SK-N-SH (cell line): ENCODE data around the gene GABRG3. TPM values are rescaled to one million over a fixed set of nuclear protein-coding genes. Genes with fewer than 3 reads are reported as not detected.

ENCODE experiments used
- CTCF ChIA-PET: fragments of 300-600, 350-600 bp; formaldehyde crosslinking; extraction: SDS; loops from one replicate; lab custom pipeline; 2021; lab: Yijun Ruan, JAX
- POLR2A ChIA-PET: fragments of 350-600 bp; sonication (Branson Sonifier 250); formaldehyde crosslinking; extraction: SDS; loops from one replicate; lab custom pipeline; 2020; ENCODE audit warnings: antibody characterized with exemption, inconsistent platforms; lab: Yijun Ruan, JAX
- DNase-seq: peaks from one replicate; pipeline ENCODE4 v3.0.0; 2012
- H2AFZ ChIP-seq: fragments of 200-600 bp; sonication (generic); 2 replicates; pipeline ENCODE4 v1.8.1; 2016; ENCODE audit warnings: antibody characterized with exemption, mild to moderate bottlenecking, low read depth
- H3F3A ChIP-seq: fragments of 200-600 bp; sonication (generic); replicated peaks from 2 replicates; pipeline ENCODE3; 2016; ENCODE audit warnings: antibody characterized with exemption, mild to moderate bottlenecking; ENCODE audit not compliant: insufficient read depth
- H3K27ac ChIP-seq, 2 experiments: fragments of 200-500 bp in 1 of 2; fragments of 200-600 bp in 1 of 2; sonication (Bioruptor generic) in 1 of 2; sonication (generic), shearing (Covaris generic) in 1 of 2; 2 replicates each; pipeline versions ENCODE4 v1.5.1 to v1.6.1; 2014 to 2016; ENCODE audit warnings: low read depth in 2 of 2, inconsistent platforms in 1 of 2, low read length in 1 of 2, mild to moderate bottlenecking in 1 of 2, mixed read lengths in 1 of 2
- H3K27me3 ChIP-seq: fragments of 200-600 bp; sonication (generic), shearing (Covaris generic); 2 replicates; pipeline ENCODE4 v1.6.1; 2016; ENCODE audit warnings: mixed run types; ENCODE audit not compliant: insufficient read depth
- H3K36me3 ChIP-seq, 2 experiments: fragments of 200-500 bp in 1 of 2; fragments of 200-600 bp in 1 of 2; sonication (Bioruptor generic) in 1 of 2; sonication (generic) in 1 of 2; replicated peaks in 1 of 2; 2 replicates each; pipeline versions ENCODE3 to v1.5.1; 2014 to 2016; ENCODE audit warnings: low read length in 1 of 2, mild to moderate bottlenecking in 1 of 2; ENCODE audit not compliant: insufficient read depth in 2 of 2, control insufficient read depth in 1 of 2
- H3K4me1 ChIP-seq, 2 experiments: fragments of 200-500 bp in 1 of 2; fragments of 200-600 bp in 1 of 2; sonication (Bioruptor generic) in 1 of 2; sonication (generic), shearing (Covaris generic) in 1 of 2; 2 replicates each; pipeline versions ENCODE4 v1.5.1 to v1.6.1; 2014 to 2016; ENCODE audit warnings: low read depth in 1 of 2, low read length in 1 of 2, mixed run types in 1 of 2; ENCODE audit not compliant: insufficient read depth in 2 of 2, control insufficient read depth in 1 of 2
- H3K4me2 ChIP-seq: fragments of 200-600 bp; sonication (generic), shearing (Covaris generic); 2 replicates; pipeline ENCODE4 v1.6.1; 2017; ENCODE audit warnings: mixed run types
- H3K4me3 ChIP-seq, 2 experiments: fragments of 200-500 bp in 1 of 2; fragments of 200-600 bp in 1 of 2; sonication (Bioruptor generic) in 1 of 2; sonication (generic), shearing (Covaris generic) in 1 of 2; 2 replicates each; pipeline versions ENCODE4 v1.5.1 to v1.8.1; 2014 to 2016; ENCODE audit warnings: low read depth in 2 of 2, inconsistent platforms in 1 of 2, low read length in 1 of 2, mild to moderate bottlenecking in 1 of 2, mixed read lengths in 1 of 2, moderate library complexity in 1 of 2
- H3K79me2 ChIP-seq: fragments of 200-600 bp; sonication (generic); 2 replicates; pipeline ENCODE4 v1.8.1; 2017; ENCODE audit warnings: mild to moderate bottlenecking; ENCODE audit not compliant: insufficient read depth
- H3K9ac ChIP-seq: fragments of 200-600 bp; sonication (generic); 2 replicates; pipeline ENCODE4 v1.6.1; 2017; ENCODE audit warnings: mixed run types
- H3K9me2 ChIP-seq: fragments of 200-600 bp; sonication (generic); 2 replicates; pipeline ENCODE4 v1.6.1; 2017; ENCODE audit warnings: mixed run types
- H3K9me3 ChIP-seq: fragments of 200-600 bp; sonication (generic); 2 replicates; pipeline ENCODE4 v1.6.1; 2017; ENCODE audit warnings: mixed run types, mild to moderate bottlenecking, moderate library complexity
- H4K20me1 ChIP-seq: fragments of 200-600 bp; sonication (generic); 2 replicates; pipeline ENCODE4 v1.6.1; 2017; ENCODE audit warnings: mild to moderate bottlenecking, mixed run types; ENCODE audit not compliant: insufficient read depth
- CHD2 ChIP-seq: fragments of 150-350 bp; IDR thresholded peaks from 2 replicates; pipeline ENCODE4 v1.6.1; 2018; ENCODE audit warnings: low read length; ENCODE audit not compliant: partially characterized antibody
- CTCF ChIP-seq: fragments of 200-600 bp; sonication (generic); IDR thresholded peaks from 2 replicates; pipeline ENCODE4 v1.6.1; 2017; ENCODE audit warnings: antibody characterized with exemption, mild to moderate bottlenecking, moderate library complexity
- FOSL2 ChIP-seq: IDR thresholded peaks from 2 replicates; pipeline ENCODE4 v1.4.0; 2012; ENCODE audit warnings: low read depth, mild to moderate bottlenecking, moderate library complexity, borderline replicate concordance
- GABPA ChIP-seq: IDR thresholded peaks from 2 replicates; pipeline ENCODE4 v1.4.0; 2012; ENCODE audit warnings: low read depth, mild to moderate bottlenecking
- IRF3 ChIP-seq: fragments of 150-350 bp; IDR thresholded peaks from 2 replicates; pipeline ENCODE4 v1.6.1; 2016; ENCODE audit warnings: mild to moderate bottlenecking, low read depth, low read length
- MAX ChIP-seq: IDR thresholded peaks from 2 replicates; pipeline ENCODE4 v1.4.0; 2012; ENCODE audit warnings: low read depth
- MEF2A ChIP-seq: IDR thresholded peaks from 2 replicates; pipeline ENCODE4 v1.4.0; 2012; ENCODE audit warnings: low read depth, borderline replicate concordance
- NFIC ChIP-seq: IDR thresholded peaks from 2 replicates; pipeline ENCODE4 v1.4.0; 2012; ENCODE audit warnings: borderline replicate concordance
- PBX3 ChIP-seq: IDR thresholded peaks from 2 replicates; pipeline ENCODE4; 2012
- POLR2AphosphoS5 ChIP-seq: IDR thresholded peaks from 2 replicates; pipeline ENCODE4 v1.6.1; 2012; ENCODE audit warnings: low read depth, low read length
- RAD21 ChIP-seq: IDR thresholded peaks from 2 replicates; pipeline ENCODE4 v1.6.1; 2012; ENCODE audit warnings: mild to moderate bottlenecking, low read length
- RCOR1 ChIP-seq: fragments of 150-350 bp; IDR thresholded peaks from 2 replicates; pipeline ENCODE4 v1.6.1; 2017; ENCODE audit warnings: antibody characterized with exemption, low read length
- RFX5 ChIP-seq: IDR thresholded peaks from 2 replicates; pipeline ENCODE4 v1.6.1; 2012; ENCODE audit warnings: mild to moderate bottlenecking, improper control_type of control experiment, low read length
- RXRA ChIP-seq: IDR thresholded peaks from 2 replicates; pipeline ENCODE4 v1.4.0; 2012; ENCODE audit warnings: low read depth, mild to moderate bottlenecking, borderline replicate concordance
- SIN3A ChIP-seq: IDR thresholded peaks from 2 replicates; pipeline ENCODE4 v1.6.1; 2012; ENCODE audit warnings: low read depth, mild to moderate bottlenecking, low read length, moderate library complexity, borderline replicate concordance
- USF2 ChIP-seq: fragments of 150-350 bp; IDR thresholded peaks from 2 replicates; pipeline ENCODE4 v1.6.1; 2017; ENCODE audit warnings: antibody characterized with exemption, low read length, low read depth, borderline replicate concordance
- YY1 ChIP-seq: IDR thresholded peaks from 2 replicates; pipeline ENCODE4 v1.4.0; 2012; ENCODE audit warnings: low read depth, mild to moderate bottlenecking
- ZBTB33 ChIP-seq: IDR thresholded peaks from 2 replicates; pipeline ENCODE4 v1.4.0; 2012; ENCODE audit warnings: low read depth, borderline replicate concordance
- WGBS: methylation state at CpG from one replicate; pipeline ENCODE4 v1.1.6; 2017; ENCODE audit warnings: low lambda C conversion rate; 5-methylcytosine and 5-hydroxymethylcytosine counted together
- polyA plus RNA-seq, 3 experiments: library from polyadenylated mRNA; depleted of rRNA; stranded (reverse); fragments of >200 nt; gene quantifications; 2 replicates each; pipeline ENCODE4 v1.2.3, GENCODE V29; 2012

Gene GABRG3
- polyA plus RNA-seq, 1 of the 3 experiments (the other 2 are of a cell fraction), result not detected

GRCh38 chr15:27514526-27514925, 543.5 kb downstream of the GABRG3 start:
- no peaks in the 10 kb centered on the region for H3K79me2 ChIP-seq
- H3K9me2 ChIP-seq, result no peaks in the 10 kb centered on the region
- ChIA-PET POLR2A (no interaction called here), CTCF (no interaction called here)
- no peaks in the 10 kb centered on the region for H3K9me3 ChIP-seq
- H3K27me3 ChIP-seq, result no peaks in the 10 kb centered on the region
- H4K20me1 ChIP-seq, result no peaks in the 10 kb centered on the region
- DNase-seq, result no peak
- no peaks in the 10 kb centered on the region for H3K36me3 ChIP-seq
- H3F3A ChIP-seq, result no peaks in the 10 kb centered on the region
- H3K4me3 ChIP-seq, result no peak overlapping the region
- H3K4me2 ChIP-seq, result no peak overlapping the region
- TF ChIP-seq RAD21, result no peak
- no peak for TF ChIP-seq RXRA
- TF ChIP-seq GABPA, result no peak
- TF ChIP-seq MEF2A, result no peak
- TF ChIP-seq NFIC, result no peak
- no peak for TF ChIP-seq CHD2
- no peak for TF ChIP-seq RCOR1
- TF ChIP-seq PBX3, result no peak
- TF ChIP-seq ZBTB33, result no peak
- TF ChIP-seq YY1, result no peak
- TF ChIP-seq CTCF, result no peak
- TF ChIP-seq IRF3, result no peak
- TF ChIP-seq MAX, result no peak
- TF ChIP-seq RFX5, result no peak
- TF ChIP-seq USF2, result no peak
- no peak for TF ChIP-seq FOSL2
- TF ChIP-seq SIN3A, result no peak
- no peak for TF ChIP-seq POLR2AphosphoS5
- no peak overlapping the region for H3K9ac ChIP-seq
- H3K27ac ChIP-seq, result no peak overlapping the region
- WGBS, result 33% methylated on average over 3 of the region's 3 CpGs
- no peak overlapping the region for H2AFZ ChIP-seq
- no peaks in the 10 kb centered on the region for H3K4me1 ChIP-seq
